SK-N-SH (cell line): ENCODE measurements around the gene SYNM. TPM values are rescaled to one million over a fixed set of nuclear protein-coding genes. Genes with fewer than 3 reads are reported as not detected.

ENCODE experiments used
- CTCF ChIA-PET: fragments of 300-600, 350-600 bp; formaldehyde crosslinking; extraction: SDS; loops from one replicate; lab custom pipeline; 2021; lab: Yijun Ruan, JAX
- POLR2A ChIA-PET: fragments of 350-600 bp; sonication (Branson Sonifier 250); formaldehyde crosslinking; extraction: SDS; loops from one replicate; lab custom pipeline; 2020; ENCODE audit warnings: antibody characterized with exemption, inconsistent platforms; lab: Yijun Ruan, JAX
- DNase-seq: peaks from one replicate; pipeline ENCODE4 v3.0.0; 2012
- H2AFZ ChIP-seq: fragments of 200-600 bp; sonication (generic); 2 replicates; pipeline ENCODE4 v1.8.1; 2016; ENCODE audit warnings: antibody characterized with exemption, mild to moderate bottlenecking, low read depth
- H3F3A ChIP-seq: fragments of 200-600 bp; sonication (generic); replicated peaks from 2 replicates; pipeline ENCODE3; 2016; ENCODE audit warnings: antibody characterized with exemption, mild to moderate bottlenecking; ENCODE audit not compliant: insufficient read depth
- H3K27ac ChIP-seq, 2 experiments: fragments of 200-500 bp in 1 of 2; fragments of 200-600 bp in 1 of 2; sonication (Bioruptor generic) in 1 of 2; sonication (generic), shearing (Covaris generic) in 1 of 2; 2 replicates each; pipeline versions ENCODE4 v1.5.1 to v1.6.1; 2014 to 2016; ENCODE audit warnings: low read depth in 2 of 2, inconsistent platforms in 1 of 2, low read length in 1 of 2, mild to moderate bottlenecking in 1 of 2, mixed read lengths in 1 of 2
- H3K27me3 ChIP-seq: fragments of 200-600 bp; sonication (generic), shearing (Covaris generic); 2 replicates; pipeline ENCODE4 v1.6.1; 2016; ENCODE audit warnings: mixed run types; ENCODE audit not compliant: insufficient read depth
- H3K36me3 ChIP-seq, 2 experiments: fragments of 200-500 bp in 1 of 2; fragments of 200-600 bp in 1 of 2; sonication (Bioruptor generic) in 1 of 2; sonication (generic) in 1 of 2; replicated peaks in 1 of 2; 2 replicates each; pipeline versions ENCODE3 to v1.5.1; 2014 to 2016; ENCODE audit warnings: low read length in 1 of 2, mild to moderate bottlenecking in 1 of 2; ENCODE audit not compliant: insufficient read depth in 2 of 2, control insufficient read depth in 1 of 2
- H3K4me1 ChIP-seq, 2 experiments: fragments of 200-500 bp in 1 of 2; fragments of 200-600 bp in 1 of 2; sonication (Bioruptor generic) in 1 of 2; sonication (generic), shearing (Covaris generic) in 1 of 2; 2 replicates each; pipeline versions ENCODE4 v1.5.1 to v1.6.1; 2014 to 2016; ENCODE audit warnings: low read depth in 1 of 2, low read length in 1 of 2, mixed run types in 1 of 2; ENCODE audit not compliant: insufficient read depth in 2 of 2, control insufficient read depth in 1 of 2
- H3K4me2 ChIP-seq: fragments of 200-600 bp; sonication (generic), shearing (Covaris generic); 2 replicates; pipeline ENCODE4 v1.6.1; 2017; ENCODE audit warnings: mixed run types
- H3K4me3 ChIP-seq, 2 experiments: fragments of 200-500 bp in 1 of 2; fragments of 200-600 bp in 1 of 2; sonication (Bioruptor generic) in 1 of 2; sonication (generic), shearing (Covaris generic) in 1 of 2; 2 replicates each; pipeline versions ENCODE4 v1.5.1 to v1.8.1; 2014 to 2016; ENCODE audit warnings: low read depth in 2 of 2, inconsistent platforms in 1 of 2, low read length in 1 of 2, mild to moderate bottlenecking in 1 of 2, mixed read lengths in 1 of 2, moderate library complexity in 1 of 2
- H3K79me2 ChIP-seq: fragments of 200-600 bp; sonication (generic); 2 replicates; pipeline ENCODE4 v1.8.1; 2017; ENCODE audit warnings: mild to moderate bottlenecking; ENCODE audit not compliant: insufficient read depth
- H3K9ac ChIP-seq: fragments of 200-600 bp; sonication (generic); 2 replicates; pipeline ENCODE4 v1.6.1; 2017; ENCODE audit warnings: mixed run types
- H3K9me2 ChIP-seq: fragments of 200-600 bp; sonication (generic); 2 replicates; pipeline ENCODE4 v1.6.1; 2017; ENCODE audit warnings: mixed run types
- H3K9me3 ChIP-seq: fragments of 200-600 bp; sonication (generic); 2 replicates; pipeline ENCODE4 v1.6.1; 2017; ENCODE audit warnings: mixed run types, mild to moderate bottlenecking, moderate library complexity
- H4K20me1 ChIP-seq: fragments of 200-600 bp; sonication (generic); 2 replicates; pipeline ENCODE4 v1.6.1; 2017; ENCODE audit warnings: mild to moderate bottlenecking, mixed run types; ENCODE audit not compliant: insufficient read depth
- CHD2 ChIP-seq: fragments of 150-350 bp; IDR thresholded peaks from 2 replicates; pipeline ENCODE4 v1.6.1; 2018; ENCODE audit warnings: low read length; ENCODE audit not compliant: partially characterized antibody
- ELF1 ChIP-seq: IDR thresholded peaks from 2 replicates; pipeline ENCODE4 v1.4.0; 2012
- FOSL2 ChIP-seq: IDR thresholded peaks from 2 replicates; pipeline ENCODE4 v1.4.0; 2012; ENCODE audit warnings: low read depth, mild to moderate bottlenecking, moderate library complexity, borderline replicate concordance
- GATA2 ChIP-seq: sonication (generic); formaldehyde crosslinking; IDR thresholded peaks from 2 replicates; pipeline ENCODE4 v1.5.0; 2020; ENCODE audit warnings: mild to moderate bottlenecking, missing genetic modification reagents
- IRF3 ChIP-seq: fragments of 150-350 bp; IDR thresholded peaks from 2 replicates; pipeline ENCODE4 v1.6.1; 2016; ENCODE audit warnings: mild to moderate bottlenecking, low read depth, low read length
- JUND ChIP-seq: IDR thresholded peaks from 2 replicates; pipeline ENCODE4 v1.4.0; 2012
- MEF2A ChIP-seq: IDR thresholded peaks from 2 replicates; pipeline ENCODE4 v1.4.0; 2012; ENCODE audit warnings: low read depth, borderline replicate concordance
- NFIC ChIP-seq: IDR thresholded peaks from 2 replicates; pipeline ENCODE4 v1.4.0; 2012; ENCODE audit warnings: borderline replicate concordance
- NRF1 ChIP-seq: IDR thresholded peaks from 2 replicates; pipeline ENCODE4 v1.6.1; 2012; ENCODE audit warnings: low read depth, mild to moderate bottlenecking, low read length
- PBX3 ChIP-seq: IDR thresholded peaks from 2 replicates; pipeline ENCODE4; 2012
- POLR2AphosphoS5 ChIP-seq: IDR thresholded peaks from 2 replicates; pipeline ENCODE4 v1.6.1; 2012; ENCODE audit warnings: low read depth, low read length
- RAD21 ChIP-seq: IDR thresholded peaks from 2 replicates; pipeline ENCODE4 v1.6.1; 2012; ENCODE audit warnings: mild to moderate bottlenecking, low read length
- REST ChIP-seq: IDR thresholded peaks from 2 replicates; pipeline ENCODE4 v1.6.1; 2012; ENCODE audit warnings: mild to moderate bottlenecking, low read depth, low read length, moderate library complexity
- RFX5 ChIP-seq: IDR thresholded peaks from 2 replicates; pipeline ENCODE4 v1.6.1; 2012; ENCODE audit warnings: mild to moderate bottlenecking, improper control_type of control experiment, low read length
- SIN3A ChIP-seq: IDR thresholded peaks from 2 replicates; pipeline ENCODE4 v1.6.1; 2012; ENCODE audit warnings: low read depth, mild to moderate bottlenecking, low read length, moderate library complexity, borderline replicate concordance
- SMC3 ChIP-seq: IDR thresholded peaks from 2 replicates; pipeline ENCODE4 v1.6.1; 2012; ENCODE audit warnings: low read depth, low read length, improper control_type of control experiment
- TAF1 ChIP-seq: IDR thresholded peaks from 2 replicates; pipeline ENCODE4 v1.6.1; 2012; ENCODE audit warnings: low read depth, mild to moderate bottlenecking, low read length, moderate library complexity, borderline replicate concordance
- TCF12 ChIP-seq: IDR thresholded peaks from 2 replicates; pipeline ENCODE4 v1.4.0; 2012
- USF2 ChIP-seq: fragments of 150-350 bp; IDR thresholded peaks from 2 replicates; pipeline ENCODE4 v1.6.1; 2017; ENCODE audit warnings: antibody characterized with exemption, low read length, low read depth, borderline replicate concordance
- ZBTB33 ChIP-seq: IDR thresholded peaks from 2 replicates; pipeline ENCODE4 v1.4.0; 2012; ENCODE audit warnings: low read depth, borderline replicate concordance
- WGBS: methylation state at CpG from one replicate; pipeline ENCODE4 v1.1.6; 2017; ENCODE audit warnings: low lambda C conversion rate; 5-methylcytosine and 5-hydroxymethylcytosine counted together
- polyA plus RNA-seq, 3 experiments: library from polyadenylated mRNA; depleted of rRNA; stranded (reverse); fragments of >200 nt; gene quantifications; 2 replicates each; pipeline ENCODE4 v1.2.3, GENCODE V29; 2012

SYNM gene
- polyA plus RNA-seq, 1 of the 3 experiments (the other 2 are of a cell fraction) = 5.0 TPM

GRCh38 chr15:99100245-99101173, 4.4 kb upstream of the SYNM start (continued):
- TF ChIP-seq ZBTB33 = no peak
- TF ChIP-seq FOSL2 = no peak; the same call in 1 of the 2 replicates
- TF ChIP-seq GATA2 (CRISPR knock-in tag) = no peak
- TF ChIP-seq POLR2AphosphoS5 = no peak
- TF ChIP-seq SMC3 = peak; percentile 84
- TF ChIP-seq TCF12 = no peak
- no peak for TF ChIP-seq JUND
- no peak for TF ChIP-seq TAF1
- peak; percentile 84 for TF ChIP-seq RAD21
- TF ChIP-seq MEF2A = no peak
- TF ChIP-seq NFIC = no peak
- no peak for TF ChIP-seq CHD2

- Histone ChIP-seq H3F3A (no peaks in the 10 kb centered on the region), H3K9me2 (no peaks in the 10 kb centered on the region), H3K4me1 (peaks cover 0 to 8% of the 10 kb centered on the region in 2 experiments; a peak in 1 of 4 replicates), H4K20me1 (no peaks in the 10 kb centered on the region), H2AFZ (no peak overlapping the region), H3K36me3 (no peaks in the 10 kb centered on the region), H3K27ac (no peak overlapping the region), H3K27me3 (no peaks in the 10 kb centered on the region), H3K9ac (no peak overlapping the region), H3K4me2 (no peak overlapping the region), H3K4me3 (no peak overlapping the region), H3K79me2 (no peaks in the 10 kb centered on the region; the same call in 1 of the 2 replicates), H3K9me3 (no peaks in the 10 kb centered on the region)
- TF ChIP-seq JUND = no peak
- no peak for TF ChIP-seq PBX3
- no peak for TF ChIP-seq SIN3A
- TF ChIP-seq USF2 = no peak
- TF ChIP-seq ELF1 = no peak
- TF ChIP-seq REST = no peak
- TF ChIP-seq RFX5 = no peak
- no peak for TF ChIP-seq IRF3
- no peak for TF ChIP-seq GATA2 (CRISPR knock-in tag)
- no peak for TF ChIP-seq CHD2
- TF ChIP-seq NRF1 = no peak
- ChIA-PET CTCF (interaction anchor here (0.7 to 12.3 kb wide), 23 partner anchors 9 to 674 kb away, joined by 3 to 149 read pairs (median 6); no protein-coding TSS in a partner anchor), POLR2A (no interaction called here)
- WGBS = 82% methylated on average over 7 of the region's 7 CpGs
- DNase-seq = no peak
Observed at GRCh38 chr15:99101501-99101900, 3.4 kb upstream of the SYNM start.
